Ectodermal cell (in vitro differentiated cells): ENCODE measurements around the gene ZMIZ1.
A peak's percentile ranks its signal among the peaks of the same experiment; 100 is the strongest.

Experiments
- H3K27ac ChIP-seq: 2 replicates; pipeline ENCODE4 v1.7.0; 2013; ENCODE audit warnings: mild to moderate bottlenecking, low read depth, low read length; ENCODE audit not compliant: insufficient read depth, poor library complexity, severe bottlenecking
- H3K27me3 ChIP-seq: 2 replicates; pipeline ENCODE4 v1.7.0; 2013; ENCODE audit warnings: mild to moderate bottlenecking, low read length; ENCODE audit not compliant: insufficient read depth, control insufficient read depth, poor library complexity, severe bottlenecking
- H3K36me3 ChIP-seq: one replicate; pipeline ENCODE4 v1.7.0; 2013; ENCODE audit warnings: low read length; ENCODE audit not compliant: control insufficient read depth, insufficient read depth
- H3K4me1 ChIP-seq: one replicate; pipeline ENCODE4 v1.7.0; 2013; ENCODE audit warnings: low read length; ENCODE audit not compliant: control insufficient read depth, insufficient read depth
- H3K4me3 ChIP-seq: 2 replicates; pipeline ENCODE4 v1.7.0; 2013; ENCODE audit warnings: low read depth, low read length, control low read depth; ENCODE audit not compliant: insufficient read depth
- H3K9me3 ChIP-seq: 2 replicates; pipeline ENCODE4 v1.7.0; 2013; ENCODE audit warnings: mild to moderate bottlenecking, low read length, moderate library complexity; ENCODE audit not compliant: control insufficient read depth
- WGBS, 2 experiments: methylation state at CpG; one replicate each; pipeline ENCODE4 v1.1.7; 2013; ENCODE audit warnings: missing lambda C conversion rate in 2 of 2; 5-methylcytosine and 5-hydroxymethylcytosine counted together

The ZMIZ1 gene

GRCh38 chr10:79145174-79145483 is 76.4 kb downstream of the ZMIZ1 start:
- no peaks in the 10 kb centered on the region for H3K36me3 ChIP-seq
- no peaks in the 10 kb centered on the region for H3K9me3 ChIP-seq
- peaks cover 34% of the 10 kb centered on the region for H3K4me1 ChIP-seq
- WGBS, 2 experiments = 61 to 63% methylated on average over 5 of the region's 5 CpGs
- H3K27me3 ChIP-seq = no peaks in the 10 kb centered on the region
- H3K27ac ChIP-seq = no peak overlapping the region
- H3K4me3 ChIP-seq = no peak overlapping the region

- H3K27me3 ChIP-seq = no peaks in the 10 kb centered on the region
- WGBS, 2 experiments = 93 to 94% methylated on average over 9 of the region's 9 CpGs
- H3K36me3 ChIP-seq = no peaks in the 10 kb centered on the region
- no peak overlapping the region for H3K4me3 ChIP-seq
- peaks cover 37% of the 10 kb centered on the region for H3K4me1 ChIP-seq
- H3K9me3 ChIP-seq = no peaks in the 10 kb centered on the region
- H3K27ac ChIP-seq = no peak overlapping the region
Observed at GRCh38 chr10:79145517-79146470, 77.0 kb downstream of the ZMIZ1 start.

GRCh38 chr10:79146611-79147130 is 77.9 kb downstream of the ZMIZ1 start:
- WGBS, 2 experiments = 88 to 91% methylated on average over 13 of the region's 13 CpGs
- Histone ChIP-seq H3K9me3 (no peaks in the 10 kb centered on the region), H3K27me3 (no peaks in the 10 kb centered on the region), H3K4me1 (peaks cover 45% of the 10 kb centered on the region), H3K4me3 (no peak overlapping the region), H3K27ac (no peak overlapping the region), H3K36me3 (no peaks in the 10 kb centered on the region)

GRCh38 chr10:79147306-79147705 is 78.5 kb downstream of the ZMIZ1 start:
- H3K4me1 ChIP-seq = peaks cover 51% of the 10 kb centered on the region
- H3K27ac ChIP-seq = no peak overlapping the region
- WGBS, 2 experiments = 93 to 95% methylated on average over 5 of the region's 5 CpGs
- H3K9me3 ChIP-seq = no peaks in the 10 kb centered on the region
- H3K36me3 ChIP-seq = no peaks in the 10 kb centered on the region
- no peaks in the 10 kb centered on the region for H3K27me3 ChIP-seq
- H3K4me3 ChIP-seq = no peak overlapping the region

GRCh38 chr10:79147796-79148451 is 79.2 kb downstream of the ZMIZ1 start:
- Histone ChIP-seq H3K9me3 (no peaks in the 10 kb centered on the region), H3K4me3 (no peak overlapping the region), H3K27me3 (no peaks in the 10 kb centered on the region), H3K36me3 (no peaks in the 10 kb centered on the region), H3K4me1 (peaks cover 51% of the 10 kb centered on the region), H3K27ac (no peak overlapping the region)
- 91 to 94% methylated on average over 7 of the region's 7 CpGs for WGBS, 2 experiments

GRCh38 chr10:79148452-79149344 is 79.9 kb downstream of the ZMIZ1 start:
- Histone ChIP-seq H3K27me3 (no peaks in the 10 kb centered on the region), H3K4me3 (no peak overlapping the region), H3K36me3 (no peaks in the 10 kb centered on the region), H3K27ac (peak overlapping the region; percentile 13), H3K4me1 (peaks cover 45% of the 10 kb centered on the region), H3K9me3 (no peaks in the 10 kb centered on the region)
- 87 to 91% methylated on average over 16 of the region's 16 CpGs for WGBS, 2 experiments

- Histone ChIP-seq H3K27me3 (no peaks in the 10 kb centered on the region), H3K9me3 (no peaks in the 10 kb centered on the region), H3K36me3 (no peaks in the 10 kb centered on the region), H3K4me3 (no peak overlapping the region), H3K4me1 (peaks cover 44% of the 10 kb centered on the region), H3K27ac (peak overlapping the region; percentile 13)
- WGBS, 2 experiments = 95% methylated on average over 3 of the region's 3 CpGs
Observed at GRCh38 chr10:79149345-79149661, 80.5 kb downstream of the ZMIZ1 start.

GRCh38 chr10:79149662-79150443 is 81.1 kb downstream of the ZMIZ1 start:
- no peaks in the 10 kb centered on the region for H3K9me3 ChIP-seq
- peaks cover 40% of the 10 kb centered on the region for H3K4me1 ChIP-seq
- no peaks in the 10 kb centered on the region for H3K27me3 ChIP-seq
- no peak overlapping the region for H3K4me3 ChIP-seq
- H3K36me3 ChIP-seq = no peaks in the 10 kb centered on the region
- WGBS, 2 experiments = 78% methylated on average over 27 of the region's 27 CpGs
- no peak overlapping the region for H3K27ac ChIP-seq

- Histone ChIP-seq H3K9me3 (no peaks in the 10 kb centered on the region), H3K27ac (no peak overlapping the region), H3K27me3 (no peaks in the 10 kb centered on the region), H3K36me3 (no peaks in the 10 kb centered on the region), H3K4me1 (peaks cover 39% of the 10 kb centered on the region), H3K4me3 (no peak overlapping the region)
- 86 to 92% methylated on average over 1 of the region's 1 CpG for WGBS, 2 experiments
Observed at GRCh38 chr10:79150444-79150754, 81.6 kb downstream of the ZMIZ1 start.
